GM23338 (cell line): Measurements from ENCODE around the gene HINT1. TPM values are rescaled to one million over a fixed set of nuclear protein-coding genes. Genes with fewer than 3 reads are reported as not detected.
"Not testable (repeated sequence)": the region's sequence is repeated elsewhere in the genome, so short reads cannot be mapped to it uniquely, and the experiment has no call there.

Experiments
- ATAC-seq: fragments of 200-7000 bp; cut with Tn5 transposase; 3 replicates; pipeline ENCODE4 v1.9.1; 2020
- DNase-seq: peaks from one replicate; pipeline ENCODE4 v3.0.0-alpha.2; 2015; ENCODE audit warnings: low spot score
- H2AFZ ChIP-seq: fragments of 200-600 bp; sonication (generic); 2 replicates; pipeline ENCODE4 v1.8.0; 2016; ENCODE audit warnings: antibody characterized with exemption, mild to moderate bottlenecking, moderate library complexity
- H3F3A ChIP-seq: fragments of 200-600 bp; sonication (generic); replicated peaks from 2 replicates; pipeline ENCODE4 v1.8.0; 2017; ENCODE audit warnings: antibody characterized with exemption, mixed run types, low read depth
- H3K27ac ChIP-seq: fragments of 200-600 bp; sonication (generic); 2 replicates; pipeline ENCODE4 v1.6.1; 2016; ENCODE audit warnings: low read depth
- H3K27me3 ChIP-seq: fragments of 200-600 bp; sonication (generic); 2 replicates; pipeline ENCODE4 v1.8.0; 2016; ENCODE audit warnings: mild to moderate bottlenecking, mixed run types, moderate library complexity; ENCODE audit not compliant: insufficient read depth
- H3K36me3 ChIP-seq: fragments of 200-600 bp; sonication (generic); 2 replicates; pipeline ENCODE4 v1.8.0; 2016; ENCODE audit warnings: mild to moderate bottlenecking; ENCODE audit not compliant: insufficient read depth
- H3K4me1 ChIP-seq: fragments of 200-600 bp; sonication (generic); 2 replicates; pipeline ENCODE4 v1.8.0; 2016; ENCODE audit warnings: mild to moderate bottlenecking, moderate library complexity; ENCODE audit not compliant: insufficient read depth
- H3K4me2 ChIP-seq: fragments of 200-600 bp; sonication (generic); 2 replicates; pipeline ENCODE4 v1.7.1; 2017; ENCODE audit warnings: mixed run types
- H3K4me3 ChIP-seq: fragments of 200-600 bp; sonication (generic); 2 replicates; pipeline ENCODE4 v1.6.1; 2016; ENCODE audit warnings: mixed run types
- H3K79me2 ChIP-seq: fragments of 200-600 bp; sonication (generic); replicated peaks from 2 replicates; pipeline ENCODE4 v1.8.0; 2017; ENCODE audit warnings: mild to moderate bottlenecking; ENCODE audit not compliant: insufficient read depth
- H3K9me2 ChIP-seq: fragments of 200-600 bp; sonication (generic); 2 replicates; pipeline ENCODE4 v1.8.0; 2017; ENCODE audit not compliant: insufficient read depth
- H4K20me1 ChIP-seq: fragments of 200-600 bp; sonication (generic); replicated peaks from 2 replicates; pipeline ENCODE4 v1.8.0; 2017; ENCODE audit warnings: mild to moderate bottlenecking; ENCODE audit not compliant: insufficient read depth
- H3K27ac Mint-ChIP-seq: 2 replicates; pipeline ENCODE4 v1.8.0; 2020; ENCODE audit warnings: inconsistent platforms, mild to moderate bottlenecking, moderate library complexity, mixed read lengths
- H3K27me3 Mint-ChIP-seq: 3 replicates; pipeline ENCODE4 v1.8.0; 2022; ENCODE audit warnings: low read depth, mild to moderate bottlenecking, moderate library complexity, mixed read lengths, inconsistent platforms; ENCODE audit not compliant: insufficient read depth, poor library complexity
- H3K36me3 Mint-ChIP-seq: 3 replicates; pipeline ENCODE4 v1.8.0; 2021; ENCODE audit warnings: low read depth, mild to moderate bottlenecking, inconsistent platforms, moderate library complexity, mixed read lengths
- H3K4me1 Mint-ChIP-seq: 3 replicates; pipeline ENCODE4 v1.8.0; 2020; ENCODE audit warnings: mild to moderate bottlenecking, inconsistent platforms, mixed read lengths
- H3K4me3 Mint-ChIP-seq: 3 replicates; pipeline ENCODE4 v1.8.0; 2021; ENCODE audit warnings: moderate library complexity, mild to moderate bottlenecking, inconsistent platforms, mixed read lengths
- H3K9me3 Mint-ChIP-seq: 3 replicates; pipeline ENCODE4 v1.8.0; 2020; ENCODE audit warnings: moderate library complexity, mild to moderate bottlenecking, inconsistent platforms, mixed read lengths
- CREB1 ChIP-seq: fragments of 250-450 bp; sonication (Bioruptor Pico); IDR thresholded peaks from 2 replicates; pipeline ENCODE4 v1.5.0; 2020; ENCODE audit warnings: low read depth, mild to moderate bottlenecking, moderate library complexity
- CTCF ChIP-seq, 2 experiments: fragments of 200-600 bp in 1 of 2; sonication (generic) in 1 of 2; conservative IDR thresholded peaks; 2 replicates each; pipeline versions ENCODE4 v1.5.1 to v1.6.1; 2016 to 2017; ENCODE audit warnings: antibody characterized with exemption in 2 of 2, low read depth in 2 of 2, mild to moderate bottlenecking in 2 of 2, moderate library complexity in 1 of 2
- EZH2phosphoT487 ChIP-seq: fragments of 200-600 bp; sonication (generic); IDR thresholded peaks from one replicate; pipeline ENCODE4 v1.8.1; 2018; ENCODE audit warnings: antibody characterized with exemption; ENCODE audit not compliant: unreplicated experiment
- JUNB ChIP-seq: IDR thresholded peaks from one replicate; pipeline ENCODE4 v1.6.1; 2016; ENCODE audit warnings: antibody characterized with exemption; ENCODE audit not compliant: unreplicated experiment
- NANOG ChIP-seq: IDR thresholded peaks from 2 replicates; pipeline ENCODE4 v1.6.1; 2016; ENCODE audit warnings: antibody characterized with exemption, borderline replicate concordance
- POLR2AphosphoS5 ChIP-seq: IDR thresholded peaks from 2 replicates; pipeline ENCODE4 v1.6.1; 2016; ENCODE audit warnings: antibody characterized with exemption, low read depth
- STAT1 ChIP-seq: IDR thresholded peaks from one replicate; pipeline ENCODE4 v1.6.1; 2016; ENCODE audit warnings: antibody characterized with exemption; ENCODE audit not compliant: unreplicated experiment
- ZNF114 ChIP-seq: fragments of 250-450 bp; sonication (Bioruptor Pico); IDR thresholded peaks from 2 replicates; pipeline ENCODE4 v1.5.0; 2020; ENCODE audit warnings: mild to moderate bottlenecking, moderate library complexity
- ZNF331 ChIP-seq: fragments of 250-450 bp; sonication (Bioruptor Pico); IDR thresholded peaks from 2 replicates; pipeline ENCODE4 v1.5.0; 2020; ENCODE audit warnings: low read depth, mild to moderate bottlenecking, moderate library complexity
- ZNF462 ChIP-seq: fragments of 250-450 bp; sonication (Bioruptor Pico); IDR thresholded peaks from 2 replicates; pipeline ENCODE4 v1.5.0; 2020; ENCODE audit warnings: mild to moderate bottlenecking, moderate library complexity
- polyA plus RNA-seq: library from polyadenylated mRNA; unstranded; fragments of >200 nt; fragmentation: Nextera tagmentation; extraction: Ambion mirVana; gene quantifications from 2 replicates; pipeline ENCODE4 v1.2.1, GENCODE V29; 2016
- total RNA-seq: library from RNA; depleted of rRNA; stranded (reverse); fragments of >200 nt; shearing (Covaris generic); gene quantifications from 2 replicates; pipeline ENCODE4 v1.2.3, GENCODE V29; 2014

Gene HINT1
- total and polyA plus RNA-seq, 2 experiments from 2014 or later = 171 to 687 TPM

- not testable (repeated sequence) for H3K4me2 ChIP-seq, H4K20me1 ChIP-seq, H2AFZ ChIP-seq, H3K79me2 ChIP-seq, H3K27me3 ChIP-seq, H3K36me3 ChIP-seq, H3K4me1 Mint-ChIP-seq, ATAC-seq, H3K9me2 ChIP-seq, H3K27ac Mint-ChIP-seq, DNase-seq, H3K27ac ChIP-seq, H3K4me3 ChIP-seq, H3K27me3 Mint-ChIP-seq, H3K4me1 ChIP-seq, H3K4me3 Mint-ChIP-seq, H3F3A ChIP-seq
- H3K36me3 Mint-ChIP-seq = peaks cover 11% of the 10 kb centered on the region; the same call in 1 of the 3 replicates
- peaks cover 20% of the 10 kb centered on the region for H3K9me3 Mint-ChIP-seq
These were observed 26.6 kb downstream of the HINT1 start for GRCh38 chr5:131138406-131138805.

- not testable (repeated sequence) for H3K4me2 ChIP-seq, H3F3A ChIP-seq, H3K4me3 ChIP-seq, H3K36me3 ChIP-seq, H3K36me3 Mint-ChIP-seq, H3K27me3 Mint-ChIP-seq, H4K20me1 ChIP-seq, H2AFZ ChIP-seq, H3K9me3 Mint-ChIP-seq, H3K4me1 Mint-ChIP-seq, H3K4me3 Mint-ChIP-seq, H3K79me2 ChIP-seq, H3K27ac Mint-ChIP-seq, H3K9me2 ChIP-seq, H3K27me3 ChIP-seq, H3K27ac ChIP-seq, ATAC-seq, H3K4me1 ChIP-seq, DNase-seq
These were observed 32.0 kb downstream of the HINT1 start for GRCh38 chr5:131133091-131133490.

GRCh38 chr5:131129306-131129705, 35.8 kb downstream of the HINT1 start:
- Histone ChIP-seq H3K79me2 (no peaks in the 10 kb centered on the region), H3K36me3 (no peaks in the 10 kb centered on the region), H3K4me3 (no peak overlapping the region), H3K4me2 (no peak overlapping the region), H4K20me1 (no peaks in the 10 kb centered on the region), H3K4me1 (no peaks in the 10 kb centered on the region), H3K27me3 (no peaks in the 10 kb centered on the region), H2AFZ (no peak overlapping the region), H3K27ac (no peak overlapping the region), H3K9me2 (no peaks in the 10 kb centered on the region; the same call in 1 of the 2 replicates), H3F3A (no peaks in the 10 kb centered on the region)
- H3K27ac Mint-ChIP-seq = no peak overlapping the region
- H3K27me3 Mint-ChIP-seq = no peaks in the 10 kb centered on the region
- H3K4me3 Mint-ChIP-seq = no peak overlapping the region
- H3K36me3 Mint-ChIP-seq = peaks cover 9% of the 10 kb centered on the region; the same call in 1 of the 3 replicates
- no peak for DNase-seq
- H3K4me1 Mint-ChIP-seq = no peaks in the 10 kb centered on the region
- ATAC-seq = no peak
- peaks cover 41% of the 10 kb centered on the region for H3K9me3 Mint-ChIP-seq
- TF ChIP-seq POLR2AphosphoS5 = no peak
- TF ChIP-seq JUNB = no peak
- no peak for TF ChIP-seq CTCF (conservative IDR thresholded peaks at IDR 0.05; ENCODE audit: low read depth in 2 of 2)
- TF ChIP-seq CREB1 = no peak
- TF ChIP-seq ZNF462 = no peak
- no peak for TF ChIP-seq STAT1
- TF ChIP-seq ZNF114 (CRISPR knock-in tag) = no peak
- TF ChIP-seq EZH2phosphoT487 = no peak
- no peak for TF ChIP-seq ZNF331
- no peak for TF ChIP-seq NANOG
